Measurements from ENCODE around the gene HECW1.
"Not testable (repeated sequence)": the region's sequence is repeated elsewhere in the genome, so short reads cannot be mapped to it uniquely, and the experiment has no call there.

The HECW1 gene

DNA sequence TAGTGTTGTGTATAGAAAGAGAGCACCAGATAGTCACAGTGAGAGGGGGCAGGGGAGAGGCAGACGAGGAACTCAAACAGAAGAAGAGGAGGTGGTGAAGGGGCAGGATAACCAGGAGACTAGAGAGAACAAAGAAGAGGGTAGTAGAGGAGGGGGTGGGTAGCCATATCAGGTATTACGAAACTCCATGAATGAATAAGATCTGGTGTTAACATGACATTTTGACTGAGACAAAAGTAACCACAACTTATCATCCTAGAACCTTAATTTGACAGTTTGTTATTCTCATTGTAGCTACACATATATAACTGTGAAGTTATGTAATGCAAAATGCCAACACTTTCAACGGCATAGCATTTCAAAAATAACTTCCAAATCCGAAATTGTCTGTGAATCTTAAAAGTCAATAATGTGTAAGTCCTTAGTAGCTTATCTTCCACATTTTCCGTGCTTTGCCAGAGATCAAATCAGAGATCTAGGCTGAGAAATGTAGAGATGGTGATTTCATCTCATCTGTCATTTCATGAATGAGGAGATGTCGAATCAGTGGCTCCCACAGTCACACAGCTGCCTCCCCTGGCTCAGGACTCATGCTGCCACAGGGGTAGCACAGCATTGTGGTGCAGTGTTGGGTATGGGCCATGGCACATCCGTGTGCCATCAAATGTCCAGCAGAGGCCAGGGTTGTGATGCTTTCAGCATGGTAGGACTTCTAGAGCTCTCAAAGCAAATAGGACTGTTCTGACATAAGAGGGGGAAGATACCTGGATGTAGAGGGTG is 202.1 kb downstream of the HECW1 start:
- DNase-seq: no peak

GRCh38 chr7:43317075-43317474 is 204.6 kb downstream of the HECW1 start:
- no peak for DNase-seq

- DNase-seq: no peak
Measured at GRCh38 chr7:43318188-43318770, 205.8 kb downstream of the HECW1 start.

DNA sequence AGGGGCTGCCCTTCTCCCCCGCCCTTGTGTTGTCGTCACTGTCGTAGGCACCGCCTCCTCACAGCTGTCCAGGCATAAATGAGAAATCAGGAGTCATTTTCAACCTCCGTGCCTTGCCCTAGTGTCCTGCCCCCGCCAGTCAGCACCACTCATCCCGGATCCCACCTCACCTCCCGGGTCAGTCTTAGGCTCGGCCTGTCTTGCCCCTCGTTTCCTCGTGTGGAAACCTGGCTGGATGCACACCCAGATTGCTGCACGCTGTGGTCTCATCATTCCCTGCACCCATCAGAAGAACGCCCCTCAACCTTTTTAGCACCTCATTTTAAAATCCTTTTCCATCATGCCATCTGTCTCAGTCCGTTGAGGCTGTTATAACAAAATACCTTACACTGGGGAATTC is 213.1 kb downstream of the HECW1 start:
- DNase-seq: no peak

DNA sequence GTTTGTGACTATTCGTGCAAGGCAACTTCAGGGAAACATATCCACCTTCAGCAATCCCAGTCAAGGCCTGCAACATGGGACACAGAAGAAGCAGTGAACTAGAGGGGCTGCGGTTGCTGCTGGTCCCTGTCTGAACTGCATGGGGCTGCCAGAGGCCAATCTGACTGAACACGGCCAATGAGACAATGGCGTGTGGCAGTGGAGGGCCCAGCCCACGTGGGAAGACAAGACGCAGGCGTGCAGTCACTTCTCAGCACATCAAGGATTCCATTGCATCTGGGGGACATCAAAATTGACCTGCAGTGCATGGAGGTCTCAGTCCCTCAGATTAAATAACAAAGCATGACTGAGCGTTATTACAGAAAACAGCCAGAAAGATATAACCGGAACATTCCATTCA is 215.9 kb downstream of the HECW1 start:
- DNase-seq: no peak

DNA sequence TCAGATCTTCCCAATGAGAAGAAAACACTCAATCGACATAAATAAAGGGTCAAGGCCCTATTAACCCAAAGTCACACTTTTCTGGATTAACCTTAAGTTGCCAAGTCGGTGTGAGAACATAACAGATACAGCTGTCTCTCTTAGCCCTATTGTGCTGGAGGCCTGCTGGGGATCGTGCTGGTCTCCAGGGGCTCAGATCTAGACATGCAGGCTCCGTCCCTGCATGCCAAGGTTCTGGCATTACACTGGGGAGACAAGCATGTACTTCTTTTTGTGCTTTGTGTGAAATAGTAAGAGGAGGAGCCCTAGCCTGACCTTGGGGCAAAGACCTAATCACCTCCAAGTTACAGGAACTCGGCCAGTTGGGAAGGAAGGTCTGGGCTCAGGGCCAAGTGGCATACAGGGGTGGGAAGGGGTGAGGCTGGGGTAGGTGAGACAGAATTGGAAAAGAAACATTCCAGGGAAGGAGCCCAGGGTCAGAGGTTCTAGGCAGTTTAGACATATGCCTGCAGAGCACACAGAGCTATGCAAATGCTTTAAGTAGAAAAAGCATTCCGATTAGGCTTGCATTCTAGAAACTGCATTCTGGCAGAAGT is 216.4 kb downstream of the HECW1 start:
- no peak for DNase-seq

- DNase-seq: no peak
Measured at GRCh38 chr7:43332193-43332796, 219.8 kb downstream of the HECW1 start.

DNA sequence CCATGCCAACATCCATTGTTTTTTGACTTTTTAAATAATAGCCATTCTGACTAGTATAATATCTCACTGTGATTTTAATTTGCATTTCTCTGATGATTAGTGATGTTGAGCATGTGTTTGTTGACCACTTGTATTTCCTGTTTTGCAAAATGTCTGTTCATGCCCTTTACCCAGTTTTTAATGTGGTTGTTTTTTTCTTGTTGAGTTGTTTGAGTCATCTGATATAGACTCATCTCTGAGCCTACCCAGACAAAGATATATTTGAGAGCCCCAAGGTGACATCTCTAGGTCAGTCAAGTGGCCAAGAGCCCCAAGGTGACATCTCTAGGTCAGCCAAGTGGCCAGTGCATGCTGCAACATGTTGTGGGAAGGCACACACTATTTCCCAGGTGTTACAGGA is 224.7 kb downstream of the HECW1 start:
- DNase-seq: no peak

- DNase-seq: no peak
Measured at GRCh38 chr7:43337811-43338210, 225.4 kb downstream of the HECW1 start.

DNA sequence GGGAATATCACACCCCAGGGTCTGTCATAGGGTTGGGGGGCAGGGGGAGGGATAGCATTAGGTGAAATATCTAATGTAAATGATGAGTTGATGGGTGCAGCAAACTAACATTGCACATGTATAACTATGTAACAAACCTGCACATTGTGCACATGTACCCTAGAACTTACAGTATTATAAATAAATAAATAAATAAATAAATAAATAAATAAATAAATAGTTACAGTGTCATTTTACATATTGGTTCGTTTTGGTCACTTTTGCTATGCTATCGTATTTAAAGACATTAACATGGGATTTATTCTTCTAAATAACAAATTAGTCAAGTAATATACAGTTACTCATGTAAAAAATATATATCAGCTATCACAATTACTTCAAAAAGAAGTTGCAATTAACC is 228.7 kb downstream of the HECW1 start:
- DNase-seq: no peak

DNA sequence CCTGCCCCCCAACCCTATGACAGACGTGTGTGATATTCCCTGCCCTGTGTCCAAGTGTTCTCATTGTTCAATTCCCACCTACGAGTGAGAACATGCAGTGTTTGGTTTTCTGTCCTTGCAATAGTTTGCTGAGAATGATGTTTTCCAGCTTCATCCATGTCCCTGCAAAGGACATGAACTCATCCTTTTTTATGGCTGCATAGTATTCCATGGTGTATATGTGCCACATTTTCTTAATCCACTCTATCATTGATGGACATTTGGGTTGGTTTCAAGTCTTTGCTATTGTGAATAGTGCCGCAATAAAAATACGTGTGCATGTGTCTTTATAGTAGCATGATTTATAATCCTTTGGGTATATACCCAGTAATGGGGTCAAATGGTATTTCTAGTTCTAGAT is 231.0 kb downstream of the HECW1 start:
- not testable (repeated sequence) for DNase-seq

- DNase-seq: not testable (repeated sequence)
Measured at GRCh38 chr7:43345696-43346095, 233.2 kb downstream of the HECW1 start.

GRCh38 chr7:43351683-43352082 is 239.2 kb downstream of the HECW1 start:
- no peak for DNase-seq

- no peak for DNase-seq
Measured at GRCh38 chr7:43353902-43354301, 241.5 kb downstream of the HECW1 start.

- DNase-seq: no peak
Measured at GRCh38 chr7:43362652-43363034, 250.2 kb downstream of the HECW1 start.

GRCh38 chr7:43363035-43363791 is 250.8 kb downstream of the HECW1 start:
- no peak for DNase-seq

DNA sequence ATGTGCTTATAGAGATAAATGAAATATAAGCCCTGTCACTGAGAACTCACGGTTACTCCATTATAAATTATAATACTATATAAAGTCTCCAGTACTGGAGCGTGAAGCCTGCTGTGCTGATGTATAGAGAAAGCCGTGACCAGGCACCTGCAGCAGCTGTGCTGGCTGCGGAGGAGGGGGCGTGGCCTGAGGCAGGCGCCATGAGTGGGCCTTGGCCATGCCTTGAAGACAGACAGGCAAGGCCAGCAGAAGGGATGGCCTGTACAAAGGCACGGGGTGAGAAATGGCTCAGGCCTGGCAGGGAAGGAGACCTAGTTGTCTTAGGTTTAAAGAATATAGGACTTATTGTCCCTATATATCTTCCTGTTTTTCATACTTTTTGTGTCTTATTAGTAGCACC is 251.9 kb downstream of the HECW1 start:
- no peak for DNase-seq

DNA sequence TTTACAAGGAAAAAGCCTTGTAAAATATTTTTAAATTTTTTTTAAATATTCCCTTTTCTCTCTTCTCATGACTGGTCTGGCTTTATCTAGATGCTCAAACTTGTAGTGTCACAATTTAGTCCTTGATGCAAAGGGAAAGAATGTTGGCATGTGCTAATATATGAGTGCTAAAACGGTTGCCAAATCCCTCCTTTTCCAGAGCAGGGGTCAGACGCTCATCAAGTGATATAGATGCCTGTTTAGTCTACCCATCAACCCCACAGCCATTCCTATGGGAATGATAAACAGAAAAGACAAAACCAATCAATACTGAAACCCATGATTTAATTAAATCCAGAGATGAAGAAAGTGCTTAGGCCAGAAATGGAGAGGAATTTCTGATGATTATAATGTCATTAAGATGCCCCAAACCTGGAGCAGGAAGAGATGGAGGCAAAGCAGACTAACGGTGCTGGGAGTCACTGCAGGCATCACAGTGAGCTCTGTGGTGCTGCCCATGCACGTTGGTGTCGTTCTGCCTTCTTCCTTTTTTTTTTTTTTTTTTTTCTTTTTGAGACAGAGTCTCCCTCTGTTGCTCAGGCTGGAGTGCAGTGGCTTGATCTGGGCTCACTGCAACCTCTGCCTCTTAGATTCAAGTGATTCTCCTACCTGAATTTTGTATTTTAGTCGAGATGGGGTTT is 260.4 kb downstream of the HECW1 start:
- no peak for DNase-seq

DNA sequence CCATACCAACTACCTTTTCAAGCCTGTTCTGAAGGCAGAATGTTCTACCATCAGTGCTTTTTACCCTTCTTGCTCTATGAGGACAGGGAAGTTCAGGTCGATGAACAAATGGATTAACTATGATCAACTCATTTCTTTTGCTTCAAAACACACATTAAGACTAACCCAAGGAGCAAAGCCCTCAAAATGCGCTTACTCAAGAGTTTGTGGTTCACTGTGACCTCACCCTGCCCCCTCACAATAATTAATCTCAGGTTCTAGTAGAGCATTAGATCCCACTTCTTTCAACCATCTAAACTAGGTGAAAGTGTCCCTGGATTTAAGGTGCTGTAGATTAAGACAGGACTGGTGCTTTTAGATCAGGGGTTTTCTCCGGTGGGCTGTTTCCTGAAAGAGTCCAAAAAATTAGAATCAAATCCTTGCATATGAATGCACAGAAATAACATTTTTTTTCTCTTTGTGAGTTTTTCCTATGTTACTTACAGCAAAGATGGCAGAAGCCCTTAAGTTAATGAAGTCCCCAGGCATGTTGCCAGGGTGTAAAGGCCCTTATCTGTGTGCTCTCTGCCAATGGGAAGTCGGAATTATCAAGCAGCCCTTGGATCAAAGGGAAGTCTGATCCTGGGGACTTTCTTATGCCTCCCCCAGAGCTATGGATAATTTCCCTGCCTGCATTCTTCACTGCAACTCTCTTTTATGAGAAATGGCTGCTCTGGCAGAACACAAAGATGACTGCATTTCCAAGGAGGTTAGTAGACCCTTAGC is 264.9 kb downstream of the HECW1 start:
- DNase-seq: no peak

- no peak for DNase-seq
Measured at GRCh38 chr7:43379210-43379609, 266.8 kb downstream of the HECW1 start.

- no peak for DNase-seq
Measured at GRCh38 chr7:43384616-43385308, 272.3 kb downstream of the HECW1 start.

Data from CD4-positive, alpha-beta T cell treated with Interleukin-6 for 4 hours (primary cell).